HepG2 (cell line): ENCODE data around the gene IGF2BP1. TPM values are rescaled to one million over a fixed set of nuclear protein-coding genes. Genes with fewer than 3 reads are reported as not detected.

ENCODE experiments used
- ATAC-seq: fragments of 200-7000 bp; cut with Tn5 transposase; 3 replicates; pipeline ENCODE4 v1.9.1; 2020; ENCODE audit warnings: mild to moderate bottlenecking, moderate library complexity
- BruUV-seq: library from RNA; stranded (reverse); fragments of 400-500 nt; replicated peaks from 2 replicates; lab custom pipeline; 2021; lab: Mats Ljungman, UMichigan
- CTCF ChIA-PET: fragments of 300-600 bp; formaldehyde crosslinking; extraction: SDS; loops from one replicate; lab custom pipeline; 2021; ENCODE audit warnings: low total read pairs, inconsistent platforms, low intra/inter-chr PET ratio; lab: Yijun Ruan, JAX
- POLR2A ChIA-PET: fragments of 350-600 bp; sonication (Branson Sonifier 250); formaldehyde crosslinking; loops from one replicate; lab custom pipeline; 2020; ENCODE audit warnings: antibody characterized with exemption, inconsistent platforms; lab: Yijun Ruan, JAX
- DNase-seq: peaks from one replicate; pipeline ENCODE4 v3.0.0-alpha.2; 2015; ENCODE audit warnings: low spot score
- FAIRE-seq: peaks from 3 replicates; lab custom pipeline; 2011; peaks lifted over from hg19 to GRCh38; lab: Jason Lieb, UNC
- H2AFZ ChIP-seq: one replicate; pipeline ENCODE4 v1.6.1; 2011; ENCODE audit warnings: low read length, inconsistent platforms
- H3K27ac ChIP-seq: fragments of 300-600 bp; 3 replicates; pipeline ENCODE4 v1.8.0; 2011; ENCODE audit warnings: mixed run types, mild to moderate bottlenecking, mixed read lengths, low read length, inconsistent platforms; ENCODE audit not compliant: insufficient read depth; ENCODE audit errors: extremely low read length
- H3K27me3 ChIP-seq, 2 experiments: fragments of 200-600 bp in 1 of 2; 2 replicates in 1 of 2; 3 replicates in 1 of 2; pipeline versions ENCODE4 v1.6.0 to v1.8.0; 2011; ENCODE audit warnings: low read length in 2 of 2, mild to moderate bottlenecking in 2 of 2, moderate library complexity in 2 of 2, inconsistent platforms in 1 of 2; ENCODE audit not compliant: insufficient read depth in 2 of 2, control insufficient read depth in 1 of 2
- H3K36me3 ChIP-seq, 2 experiments: fragments of 200-600 bp in 1 of 2; replicated peaks in 1 of 2; 2 replicates in 1 of 2; 3 replicates in 1 of 2; pipeline versions ENCODE4 v1.5.1 to v1.8.0; 2011; ENCODE audit warnings: low read length in 2 of 2, inconsistent platforms in 1 of 2; ENCODE audit not compliant: insufficient read depth in 2 of 2, control insufficient read depth in 1 of 2
- H3K4me1 ChIP-seq: 2 replicates; pipeline ENCODE4 v1.5.1; 2012; ENCODE audit warnings: low read length, inconsistent platforms; ENCODE audit not compliant: insufficient read depth
- H3K4me2 ChIP-seq: 2 replicates; pipeline ENCODE4 v1.6.0; 2011; ENCODE audit warnings: low read depth, low read length, inconsistent platforms
- H3K4me3 ChIP-seq, 3 experiments: fragments of 200-600 bp in 1 of 3; sonication (generic), shearing (Covaris generic) in 1 of 3; replicated peaks in 1 of 3; 2 replicates each; pipeline ENCODE4 v1.5.1; 2011 to 2016; ENCODE audit warnings: low read length in 3 of 3, inconsistent platforms in 2 of 3, low read depth in 2 of 3, mild to moderate bottlenecking in 2 of 3, control low read depth in 1 of 3, mixed read lengths in 1 of 3; ENCODE audit not compliant: insufficient read depth in 1 of 3
- H3K79me2 ChIP-seq: one replicate; pipeline ENCODE4 v1.6.1; 2011; ENCODE audit warnings: low read length, inconsistent platforms; ENCODE audit not compliant: insufficient read depth
- H3K9ac ChIP-seq: 2 replicates; pipeline ENCODE4 v1.6.0; 2011; ENCODE audit warnings: mild to moderate bottlenecking, low read depth, low read length, inconsistent platforms; ENCODE audit not compliant: insufficient read depth
- H3K9me3 ChIP-seq: 2 replicates; pipeline ENCODE4 v1.5.1; 2012; ENCODE audit warnings: mild to moderate bottlenecking, low read length
- H4K20me1 ChIP-seq: 2 replicates; pipeline ENCODE4 v1.6.0; 2011; ENCODE audit warnings: inconsistent platforms, mild to moderate bottlenecking, low read length, moderate library complexity; ENCODE audit not compliant: insufficient read depth
- GATAD1 ChIP-seq: IDR thresholded peaks from 2 replicates; pipeline ENCODE4 v1.6.1; 2016; ENCODE audit warnings: missing genetic modification reagents, missing compliant biosample characterization
- HDAC2 ChIP-seq: sonication (generic); formaldehyde crosslinking; IDR thresholded peaks from 2 replicates; pipeline ENCODE4 v1.4.0; 2020; ENCODE audit warnings: missing genetic modification reagents
- HHEX ChIP-seq: IDR thresholded peaks from 2 replicates; pipeline ENCODE4 v1.6.1; 2016; ENCODE audit warnings: control low read depth
- HNF4A ChIP-seq: sonication (generic); formaldehyde crosslinking; IDR thresholded peaks from 2 replicates; pipeline ENCODE4 v1.4.0; 2020; ENCODE audit warnings: missing genetic modification reagents
- ISL2 ChIP-seq: sonication (generic); formaldehyde crosslinking; IDR thresholded peaks from 2 replicates; pipeline ENCODE4 v1.5.0; 2020; ENCODE audit warnings: missing genetic modification reagents
- NR2F1 ChIP-seq, 2 experiments: fragments of 450-650 bp in 1 of 2; formaldehyde crosslinking in 1 of 2; IDR thresholded peaks; 2 replicates each; pipeline versions ENCODE4 v1.5.0 to v1.6.1; 2016 to 2020; ENCODE audit warnings: mild to moderate bottlenecking in 1 of 2, missing compliant biosample characterization in 1 of 2, missing genetic modification reagents in 1 of 2, moderate library complexity in 1 of 2
- PCBP1 ChIP-seq: fragments of 200-400 bp; formaldehyde crosslinking; IDR thresholded peaks from 2 replicates; pipeline ENCODE4 v1.6.1; 2017; ENCODE audit warnings: mild to moderate bottlenecking, low read depth, low read length, borderline replicate concordance
- TP53 ChIP-seq: sonication (generic); formaldehyde crosslinking; conservative IDR thresholded peaks from 2 replicates; pipeline ENCODE4 v1.4.0; 2020; ENCODE audit warnings: missing genetic modification reagents
- ZBTB37 ChIP-seq: sonication (generic); formaldehyde crosslinking; IDR thresholded peaks from 2 replicates; pipeline ENCODE4 v1.4.0; 2020; ENCODE audit warnings: mild to moderate bottlenecking, missing genetic modification reagents
- ZNF292 ChIP-seq: sonication (generic); formaldehyde crosslinking; IDR thresholded peaks from 2 replicates; pipeline ENCODE4 v1.8.1; 2022; ENCODE audit warnings: mild to moderate bottlenecking, low read depth, missing genetic modification reagents, borderline replicate concordance
- ZNF615 ChIP-seq: sonication (generic); formaldehyde crosslinking; IDR thresholded peaks from 2 replicates; pipeline ENCODE4 v1.5.0; 2020; ENCODE audit warnings: mild to moderate bottlenecking, missing genetic modification reagents, borderline replicate concordance
- ZSCAN29 ChIP-seq: sonication (generic); formaldehyde crosslinking; conservative IDR thresholded peaks from 2 replicates; pipeline ENCODE4 v1.4.0; 2020; ENCODE audit warnings: mild to moderate bottlenecking, missing genetic modification reagents
- WGBS: methylation state at CpG from one replicate; pipeline ENCODE4 v1.1.6; 2017; ENCODE audit warnings: low lambda C conversion rate; 5-methylcytosine and 5-hydroxymethylcytosine counted together
- in situ Hi-C: cut with HindIII; loops from 2 replicates; pipeline ENCODE4 v1.10.0; 2017; ENCODE audit warnings: low pct_unique_long_range_greater_than_20kb; ENCODE audit not compliant: extremely low pct_ligation_motif_present
- intact Hi-C: fragments of 100-400 bp; cut with micrococcal nuclease; formaldehyde crosslinking; loops from one replicate; pipeline ENCODE4 v1.10.0; 2022; ENCODE audit not compliant: unreplicated experiment
- polyA plus RNA-seq, 8 experiments: library from polyadenylated mRNA; depleted of rRNA in 3 of 8; stranded (reverse) in 7 of 8; unstranded in 1 of 8; fragments of >200 nt; fragmentation: Illumina TruSeq in 4 of 8; extraction: Trizol in 4 of 8; gene quantifications; 2 replicates each; pipeline versions ENCODE4 v1.2.1 to v1.2.3, GENCODE V29; 2011 to 2016; ENCODE audit warnings: low read depth in 4 of 8, missing spikeins in 1 of 8, mixed read lengths in 1 of 8; ENCODE audit not compliant: insufficient read depth in 1 of 8
- total RNA-seq, 5 experiments: library from RNA; depleted of rRNA; stranded (reverse); fragments of >200 nt; fragmentation: Illumina TruSeq; extraction: Trizol; gene quantifications; 2 replicates each; pipeline ENCODE4 v1.2.3, GENCODE V29; 2016; ENCODE audit warnings: low read depth in 1 of 5
- TF ChIP-seq, protein P1 (sequence below): sonication (generic); formaldehyde crosslinking; IDR thresholded peaks from 2 replicates; pipeline ENCODE4 v1.9.0; 2022; ENCODE audit warnings: missing genetic modification reagents, mild to moderate bottlenecking, borderline replicate concordance

The IGF2BP1 gene
- total and polyA plus RNA-seq, 2 of the 13 experiments (the other 11 are each of a cell fraction or from before 2014, with no cell fraction given), result 29.7 to 75.1 TPM

DNA sequence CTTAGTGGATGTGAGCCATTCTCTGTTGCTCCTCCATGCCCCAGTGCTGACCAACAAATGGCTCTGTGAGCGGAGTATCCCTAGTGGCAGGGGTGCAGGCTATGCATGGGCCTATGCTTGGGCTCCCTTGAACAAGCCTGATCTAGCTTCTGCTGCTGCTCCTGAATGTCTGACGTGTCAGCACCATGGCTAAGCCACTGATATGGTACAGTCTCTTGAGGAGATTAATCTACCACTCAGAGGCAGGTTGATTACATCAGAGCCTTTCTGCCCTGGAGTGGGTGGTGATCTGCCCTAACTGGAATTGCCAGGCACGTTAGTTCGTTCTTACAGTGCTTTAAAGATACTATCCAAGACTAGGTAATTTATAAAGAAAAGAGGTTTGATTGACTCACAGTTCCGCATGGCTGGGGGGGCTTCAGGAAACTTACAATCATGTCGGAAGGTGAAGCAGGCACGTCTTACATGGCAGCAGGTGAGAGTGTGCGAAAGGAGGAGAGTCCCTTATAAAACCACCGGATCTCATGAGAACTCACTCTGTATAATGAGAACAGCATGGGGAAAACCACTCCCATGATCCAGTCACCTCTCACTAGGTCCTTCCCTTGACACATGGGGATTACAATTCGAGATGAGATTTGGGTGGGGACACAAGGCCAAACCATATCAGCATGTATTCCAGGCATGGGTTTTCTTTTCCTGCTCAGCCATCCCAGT is 93.9 kb downstream of the IGF2BP1 start:
- Histone ChIP-seq H3K4me1 (peaks cover 15% of the 10 kb centered on the region), H3K27me3 (no peaks in the 10 kb centered on the region; a peak in 2 of 5 replicates), H3K36me3 (no peaks in the 10 kb centered on the region), H3K79me2 (no peaks in the 10 kb centered on the region), H3K9me3 (no peaks in the 10 kb centered on the region), H3K9ac (no peak overlapping the region), H4K20me1 (no peaks in the 10 kb centered on the region), H2AFZ (no peak overlapping the region), H3K27ac (no peak overlapping the region), H3K4me3 (no peak overlapping the region), H3K4me2 (no peak overlapping the region)
- FAIRE-seq (no peak), DNase-seq (no peak), ATAC-seq (no peak; the same call in 2 of the 3 replicates)
- in situ Hi-C loops, result no loop called here
- no TSS peak for BruUV-seq
- POLR2A ChIA-PET, result no interaction called here
- 57% methylated on average over 10 of the region's 10 CpGs for WGBS
- CTCF ChIA-PET, result no interaction called here
- intact Hi-C loops, result no loop called here
- TF ChIP-seq ZSCAN29 (CRISPR knock-in tag) (no peak), PCBP1 (no peak), HDAC2 (CRISPR knock-in tag) (no peak), ZNF615 (CRISPR knock-in tag) (no peak), ZBTB37 (no peak), TP53 (CRISPR knock-in tag) (no peak), HNF4A (CRISPR knock-in tag) (no peak), GATAD1 (CRISPR knock-in tag) (no peak), ISL2 (CRISPR knock-in tag) (no peak), HHEX (no peak), NR2F1 (CRISPR knock-in tag; IDR thresholded peaks at IDR 0.05) (no peak), ZNF292 (no peak)
- TF ChIP-seq, protein P1, sequence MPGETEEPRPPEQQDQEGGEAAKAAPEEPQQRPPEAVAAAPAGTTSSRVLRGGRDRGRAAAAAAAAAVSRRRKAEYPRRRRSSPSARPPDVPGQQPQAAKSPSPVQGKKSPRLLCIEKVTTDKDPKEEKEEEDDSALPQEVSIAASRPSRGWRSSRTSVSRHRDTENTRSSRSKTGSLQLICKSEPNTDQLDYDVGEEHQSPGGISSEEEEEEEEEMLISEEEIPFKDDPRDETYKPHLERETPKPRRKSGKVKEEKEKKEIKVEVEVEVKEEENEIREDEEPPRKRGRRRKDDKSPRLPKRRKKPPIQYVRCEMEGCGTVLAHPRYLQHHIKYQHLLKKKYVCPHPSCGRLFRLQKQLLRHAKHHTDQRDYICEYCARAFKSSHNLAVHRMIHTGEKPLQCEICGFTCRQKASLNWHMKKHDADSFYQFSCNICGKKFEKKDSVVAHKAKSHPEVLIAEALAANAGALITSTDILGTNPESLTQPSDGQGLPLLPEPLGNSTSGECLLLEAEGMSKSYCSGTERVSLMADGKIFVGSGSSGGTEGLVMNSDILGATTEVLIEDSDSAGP, result no peak
